Activated T-cell treated with anti-CD3 and anti-CD28 coated beads, Interleukin-2, amount 50 U/mL, for 1 hour (primary cell): ENCODE measurements around the gene PRLH.
"Not testable (repeated sequence)": the region's sequence is repeated elsewhere in the genome, so short reads cannot be mapped to it uniquely, and the experiment has no call there.

Experiments
- DNase-seq: peaks from one replicate; pipeline ENCODE4 v3.0.0-alpha.2; 2020

PRLH gene

GRCh38 chr2:237583385-237584295 lies 17.3 kb downstream of the PRLH start:
- DNase-seq: no peak

DNA sequence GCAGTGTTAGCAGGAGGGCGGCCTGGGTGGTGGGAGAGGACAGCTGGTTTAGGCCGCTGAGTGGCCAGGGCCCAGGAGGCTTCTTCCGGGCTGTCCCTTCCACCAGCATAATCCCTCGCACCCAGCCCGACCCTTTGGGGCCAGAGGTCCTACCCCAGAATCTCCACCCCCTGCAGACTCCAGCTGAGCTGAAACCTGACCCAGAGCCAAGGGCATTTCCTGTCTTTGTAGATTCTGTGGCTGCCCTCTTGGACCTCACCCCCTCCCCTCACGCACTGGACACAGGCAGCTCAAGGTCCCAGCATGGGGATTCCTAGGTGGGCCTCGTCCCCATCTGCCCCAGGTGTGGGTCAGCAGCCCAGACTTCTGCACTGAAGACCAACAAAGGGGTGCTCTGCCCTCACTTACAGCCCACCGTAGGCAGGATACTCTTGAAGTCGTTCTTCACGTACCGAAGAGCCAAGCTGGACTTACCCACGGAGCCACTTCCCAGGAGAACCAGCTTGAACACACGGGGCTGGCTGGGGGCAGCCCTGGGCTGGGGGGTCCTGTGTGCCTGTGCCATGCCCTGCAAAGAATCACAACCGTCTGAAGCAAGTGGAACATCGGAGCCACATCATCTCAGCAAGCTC lies 19.3 kb downstream of the PRLH start:
- no peak for DNase-seq

GRCh38 chr2:237588044-237588696 lies 21.8 kb downstream of the PRLH start:
- DNase-seq: no peak

- no peak for DNase-seq
Measured at GRCh38 chr2:237590272-237591140, 24.1 kb downstream of the PRLH start, which contains the start of gene RAB17. TSS of gene RAB17 (minus strand) at chr2:237590734. CDS start at chr2:237586154, 4,580 bp downstream.

DNA sequence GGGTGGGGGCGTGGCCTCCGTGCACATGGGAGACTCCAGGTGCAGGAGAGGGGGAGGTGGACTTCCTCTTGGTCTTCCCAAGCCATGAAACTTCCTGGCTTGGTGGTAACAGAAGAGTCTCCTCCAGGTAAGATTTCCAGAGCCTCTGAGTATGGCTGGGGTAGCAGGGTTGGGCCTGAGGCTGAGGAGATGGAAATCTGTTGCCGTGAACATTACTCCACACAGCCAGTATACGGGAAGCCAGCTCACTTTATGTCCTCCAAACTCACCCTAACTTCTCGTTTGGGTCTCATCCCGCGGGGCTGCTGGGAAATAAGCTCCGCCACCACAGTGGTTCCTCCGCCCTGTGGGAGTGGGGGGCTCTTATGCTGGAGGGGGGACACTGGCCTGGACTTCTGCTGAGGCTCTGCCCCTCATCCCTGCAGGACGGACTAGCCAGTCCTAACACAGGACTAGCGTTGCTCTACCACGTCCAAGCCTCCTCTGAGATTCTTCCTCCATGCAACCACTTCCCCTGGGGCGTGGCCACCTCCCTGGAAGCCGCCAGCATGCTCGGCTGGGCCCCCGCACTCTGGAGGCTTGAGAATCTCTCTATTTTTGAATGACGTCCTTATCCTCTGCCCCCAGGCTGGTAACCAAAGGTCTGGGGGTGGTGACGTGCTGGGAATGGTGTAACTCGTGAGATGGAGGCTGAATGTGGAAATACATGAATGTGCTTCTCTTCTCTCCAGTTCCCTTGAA lies 24.9 kb downstream of the PRLH start:
- no peak for DNase-seq

GRCh38 chr2:237592425-237592980 lies 26.1 kb downstream of the PRLH start:
- DNase-seq: no peak

GRCh38 chr2:237593036-237593435 lies 26.7 kb downstream of the PRLH start:
- DNase-seq: no peak

GRCh38 chr2:237593596-237594320 lies 27.4 kb downstream of the PRLH start:
- DNase-seq: no peak

DNA sequence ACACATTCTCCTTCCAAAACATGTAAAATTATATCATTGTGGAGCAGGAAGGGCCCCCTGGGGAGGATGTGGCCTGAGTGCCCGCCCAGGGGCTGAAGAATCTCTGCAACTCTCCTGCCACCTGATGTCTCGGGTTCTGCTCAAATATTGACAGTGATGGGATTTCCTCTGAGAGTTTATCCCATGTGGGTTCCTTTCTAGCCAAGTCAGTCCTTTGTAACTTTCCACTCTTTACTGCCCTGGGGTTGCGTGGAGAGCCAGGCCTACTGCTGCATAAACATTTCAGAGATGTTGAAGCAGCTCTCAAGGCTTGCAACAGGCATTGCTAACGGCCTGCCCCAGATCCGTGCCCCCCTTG lies 28.1 kb downstream of the PRLH start:
- DNase-seq: no peak

GRCh38 chr2:237595829-237596519 lies 29.6 kb downstream of the PRLH start:
- not testable (repeated sequence) for DNase-seq

- no peak for DNase-seq
Measured at GRCh38 chr2:237596520-237597195, 30.3 kb downstream of the PRLH start.

GRCh38 chr2:237597196-237598145 lies 31.1 kb downstream of the PRLH start:
- no peak for DNase-seq

- DNase-seq: no peak
Measured at GRCh38 chr2:237598468-237599208, 32.3 kb downstream of the PRLH start.

GRCh38 chr2:237599465-237600110 lies 33.2 kb downstream of the PRLH start:
- DNase-seq: no peak

DNA sequence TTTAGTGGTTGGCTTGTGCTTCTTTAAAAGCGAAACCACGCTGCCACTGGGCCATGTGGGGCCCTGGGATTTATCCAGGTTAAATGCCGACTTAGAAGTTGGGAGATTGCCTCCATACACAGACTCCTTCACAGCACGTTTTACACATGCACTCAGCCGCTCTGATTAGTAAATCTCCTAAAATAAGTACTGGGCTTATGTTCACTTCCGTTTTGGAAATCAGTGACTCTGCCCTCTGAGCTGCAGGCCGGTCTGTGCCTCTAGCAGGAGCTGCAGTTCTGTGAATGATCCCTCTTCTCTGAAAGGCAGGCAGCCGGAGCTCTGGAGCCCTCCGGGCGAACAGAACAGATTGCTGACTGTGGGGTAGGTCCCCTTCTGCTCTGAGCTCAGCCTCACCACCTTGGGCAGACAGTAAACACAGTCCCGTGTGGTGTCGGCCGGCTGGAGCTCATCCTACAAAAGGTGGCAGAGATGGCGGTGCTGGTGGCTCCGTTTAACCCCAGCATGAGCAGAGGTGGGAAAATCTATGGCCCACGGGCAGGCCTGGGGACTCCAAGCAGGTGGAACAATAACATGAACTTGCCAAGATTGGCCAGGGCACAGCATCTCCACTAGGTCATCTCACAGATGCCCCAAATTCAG lies 34.0 kb downstream of the PRLH start:
- DNase-seq: no peak

DNA sequence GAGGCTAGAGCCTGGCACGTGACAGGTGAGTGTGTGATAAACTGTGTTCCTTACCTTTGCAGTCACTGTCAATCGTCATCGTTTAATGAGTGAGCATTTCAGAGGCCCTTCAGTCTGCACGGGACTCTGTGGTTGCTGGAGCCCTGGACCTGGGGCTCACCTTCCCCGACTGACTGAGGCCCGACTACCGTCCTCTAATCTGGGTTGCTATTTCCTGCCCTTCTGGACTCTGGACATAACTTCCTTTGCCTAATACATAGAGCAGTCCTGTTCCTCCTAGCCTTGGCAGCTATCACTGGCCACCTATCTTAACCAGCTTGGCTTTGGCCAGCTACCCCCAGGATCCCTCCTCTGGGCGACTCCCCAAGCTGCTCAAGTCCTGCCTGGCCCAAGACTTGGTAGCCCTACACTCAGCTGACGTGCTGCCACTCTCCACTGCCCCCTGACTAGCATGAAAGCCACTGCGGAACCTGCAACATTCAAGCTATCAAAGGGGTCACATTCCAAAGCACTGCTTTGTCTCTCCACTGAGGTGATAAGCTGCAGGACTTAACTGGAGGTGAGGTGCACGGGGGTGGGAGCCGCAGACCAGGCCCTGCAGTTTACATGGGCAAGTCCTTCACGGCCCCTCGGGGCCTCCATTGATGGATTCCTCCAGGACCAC lies 35.2 kb downstream of the PRLH start:
- DNase-seq: no peak
